HepG2 (cell line): ENCODE results near the gene GLI3. TPM values are rescaled to one million over a fixed set of nuclear protein-coding genes. Genes with fewer than 3 reads are reported as not detected.

Experiments used
- ATAC-seq: fragments of 200-7000 bp; cut with Tn5 transposase; 3 replicates; pipeline ENCODE4 v1.9.1; 2020; ENCODE audit warnings: mild to moderate bottlenecking, moderate library complexity
- BruUV-seq: library from RNA; stranded (reverse); fragments of 400-500 nt; replicated peaks from 2 replicates; lab custom pipeline; 2021; lab: Mats Ljungman, UMichigan
- CTCF ChIA-PET: fragments of 300-600 bp; formaldehyde crosslinking; extraction: SDS; loops from one replicate; lab custom pipeline; 2021; ENCODE audit warnings: low total read pairs, inconsistent platforms, low intra/inter-chr PET ratio; lab: Yijun Ruan, JAX
- POLR2A ChIA-PET: fragments of 350-600 bp; sonication (Branson Sonifier 250); formaldehyde crosslinking; loops from one replicate; lab custom pipeline; 2020; ENCODE audit warnings: antibody characterized with exemption, inconsistent platforms; lab: Yijun Ruan, JAX
- DNase-seq: peaks from one replicate; pipeline ENCODE4 v3.0.0-alpha.2; 2015; ENCODE audit warnings: low spot score
- FAIRE-seq: peaks from 3 replicates; lab custom pipeline; 2011; peaks lifted over from hg19 to GRCh38; lab: Jason Lieb, UNC
- H2AFZ ChIP-seq: one replicate; pipeline ENCODE4 v1.6.1; 2011; ENCODE audit warnings: low read length, inconsistent platforms
- H3K27ac ChIP-seq: fragments of 300-600 bp; 3 replicates; pipeline ENCODE4 v1.8.0; 2011; ENCODE audit warnings: mixed run types, mild to moderate bottlenecking, mixed read lengths, low read length, inconsistent platforms; ENCODE audit not compliant: insufficient read depth; ENCODE audit errors: extremely low read length
- H3K27me3 ChIP-seq, 2 experiments: fragments of 200-600 bp in 1 of 2; 2 replicates in 1 of 2; 3 replicates in 1 of 2; pipeline versions ENCODE4 v1.6.0 to v1.8.0; 2011; ENCODE audit warnings: low read length in 2 of 2, mild to moderate bottlenecking in 2 of 2, moderate library complexity in 2 of 2, inconsistent platforms in 1 of 2; ENCODE audit not compliant: insufficient read depth in 2 of 2, control insufficient read depth in 1 of 2
- H3K36me3 ChIP-seq, 2 experiments: fragments of 200-600 bp in 1 of 2; replicated peaks in 1 of 2; 2 replicates in 1 of 2; 3 replicates in 1 of 2; pipeline versions ENCODE4 v1.5.1 to v1.8.0; 2011; ENCODE audit warnings: low read length in 2 of 2, inconsistent platforms in 1 of 2; ENCODE audit not compliant: insufficient read depth in 2 of 2, control insufficient read depth in 1 of 2
- H3K4me1 ChIP-seq: 2 replicates; pipeline ENCODE4 v1.5.1; 2012; ENCODE audit warnings: low read length, inconsistent platforms; ENCODE audit not compliant: insufficient read depth
- H3K4me2 ChIP-seq: 2 replicates; pipeline ENCODE4 v1.6.0; 2011; ENCODE audit warnings: low read depth, low read length, inconsistent platforms
- H3K4me3 ChIP-seq, 3 experiments: fragments of 200-600 bp in 1 of 3; sonication (generic), shearing (Covaris generic) in 1 of 3; replicated peaks in 1 of 3; 2 replicates each; pipeline ENCODE4 v1.5.1; 2011 to 2016; ENCODE audit warnings: low read length in 3 of 3, inconsistent platforms in 2 of 3, low read depth in 2 of 3, mild to moderate bottlenecking in 2 of 3, control low read depth in 1 of 3, mixed read lengths in 1 of 3; ENCODE audit not compliant: insufficient read depth in 1 of 3
- H3K79me2 ChIP-seq: one replicate; pipeline ENCODE4 v1.6.1; 2011; ENCODE audit warnings: low read length, inconsistent platforms; ENCODE audit not compliant: insufficient read depth
- H3K9ac ChIP-seq: 2 replicates; pipeline ENCODE4 v1.6.0; 2011; ENCODE audit warnings: mild to moderate bottlenecking, low read depth, low read length, inconsistent platforms; ENCODE audit not compliant: insufficient read depth
- H3K9me3 ChIP-seq: 2 replicates; pipeline ENCODE4 v1.5.1; 2012; ENCODE audit warnings: mild to moderate bottlenecking, low read length
- H4K20me1 ChIP-seq: 2 replicates; pipeline ENCODE4 v1.6.0; 2011; ENCODE audit warnings: inconsistent platforms, mild to moderate bottlenecking, low read length, moderate library complexity; ENCODE audit not compliant: insufficient read depth
- FOXM1 ChIP-seq: sonication (generic); formaldehyde crosslinking; IDR thresholded peaks from 2 replicates; pipeline ENCODE4 v1.5.0; 2020; ENCODE audit warnings: missing genetic modification reagents
- NFRKB ChIP-seq: fragments of 450-650 bp; IDR thresholded peaks from 2 replicates; pipeline ENCODE4 v1.6.1; 2017
- RAD51 ChIP-seq: fragments of 450-650 bp; IDR thresholded peaks from 2 replicates; pipeline ENCODE4 v1.6.1; 2016; ENCODE audit warnings: borderline replicate concordance
- STAT6 ChIP-seq: sonication (generic); formaldehyde crosslinking; IDR thresholded peaks from 2 replicates; pipeline ENCODE4 v1.4.0; 2020; ENCODE audit warnings: missing genetic modification reagents, mild to moderate bottlenecking, borderline replicate concordance
- THYN1 ChIP-seq: sonication (generic); formaldehyde crosslinking; IDR thresholded peaks from 2 replicates; pipeline ENCODE4 v1.8.1; 2023; ENCODE audit warnings: low read depth, mild to moderate bottlenecking, moderate library complexity, missing genetic modification reagents, borderline replicate concordance
- WGBS: methylation state at CpG from one replicate; pipeline ENCODE4 v1.1.6; 2017; ENCODE audit warnings: low lambda C conversion rate; 5-methylcytosine and 5-hydroxymethylcytosine counted together
- in situ Hi-C: cut with HindIII; loops from 2 replicates; pipeline ENCODE4 v1.10.0; 2017; ENCODE audit warnings: low pct_unique_long_range_greater_than_20kb; ENCODE audit not compliant: extremely low pct_ligation_motif_present
- intact Hi-C: fragments of 100-400 bp; cut with micrococcal nuclease; formaldehyde crosslinking; loops from one replicate; pipeline ENCODE4 v1.10.0; 2022; ENCODE audit not compliant: unreplicated experiment
- polyA plus RNA-seq, 8 experiments: library from polyadenylated mRNA; depleted of rRNA in 3 of 8; stranded (reverse) in 7 of 8; unstranded in 1 of 8; fragments of >200 nt; fragmentation: Illumina TruSeq in 4 of 8; extraction: Trizol in 4 of 8; gene quantifications; 2 replicates each; pipeline versions ENCODE4 v1.2.1 to v1.2.3, GENCODE V29; 2011 to 2016; ENCODE audit warnings: low read depth in 4 of 8, missing spikeins in 1 of 8, mixed read lengths in 1 of 8; ENCODE audit not compliant: insufficient read depth in 1 of 8
- total RNA-seq, 5 experiments: library from RNA; depleted of rRNA; stranded (reverse); fragments of >200 nt; fragmentation: Illumina TruSeq; extraction: Trizol; gene quantifications; 2 replicates each; pipeline ENCODE4 v1.2.3, GENCODE V29; 2016; ENCODE audit warnings: low read depth in 1 of 5

GLI3 gene
- total and polyA plus RNA-seq, 2 of the 13 experiments (the other 11 are each of a cell fraction or from before 2014, with no cell fraction given): not detected

- Histone ChIP-seq H3K27ac (no peak overlapping the region), H3K9me3 (no peaks in the 10 kb centered on the region), H3K4me1 (no peaks in the 10 kb centered on the region), H3K4me2 (no peak overlapping the region), H3K79me2 (no peaks in the 10 kb centered on the region), H3K9ac (no peak overlapping the region), H3K4me3 (no peak overlapping the region), H4K20me1 (no peaks in the 10 kb centered on the region), H3K27me3 (peaks cover 2 to 18% of the 10 kb centered on the region in 2 experiments; a peak in 3 of 5 replicates), H3K36me3 (no peaks in the 10 kb centered on the region), H2AFZ (no peak overlapping the region)
- POLR2A ChIA-PET: no interaction called here
- FAIRE-seq: no peak
- intact Hi-C loops: no loop called here
- no peak for ATAC-seq
- WGBS: 19% methylated on average over 8 of the region's 8 CpGs
- no peak for TF ChIP-seq RAD51
- TF ChIP-seq STAT6 (CRISPR knock-in tag): no peak
- no peak for TF ChIP-seq NFRKB
- TF ChIP-seq THYN1 (CRISPR knock-in tag): no peak
- DNase-seq: no peak
- in situ Hi-C loops: no loop called here
- no TSS peak for BruUV-seq
- CTCF ChIA-PET: no interaction called here
Measured at GRCh38 chr7:42198974-42199668, 37.9 kb downstream of the GLI3 start.

GRCh38 chr7:42198296-42198695 lies 38.7 kb downstream of the GLI3 start:
- intact Hi-C loops (no loop called here), in situ Hi-C loops (no loop called here)
- FAIRE-seq (no peak), ATAC-seq (no peak), DNase-seq (no peak)
- WGBS: 10% methylated on average over 6 of the region's 6 CpGs
- CTCF ChIA-PET: no interaction called here
- Histone ChIP-seq H3K4me3 (no peak overlapping the region), H4K20me1 (no peaks in the 10 kb centered on the region), H3K9me3 (no peaks in the 10 kb centered on the region), H3K27ac (no peak overlapping the region), H3K79me2 (no peaks in the 10 kb centered on the region), H2AFZ (no peak overlapping the region), H3K27me3 (peaks cover 2 to 18% of the 10 kb centered on the region in 2 experiments; a peak in 3 of 5 replicates), H3K4me2 (no peak overlapping the region), H3K4me1 (no peaks in the 10 kb centered on the region), H3K9ac (no peak overlapping the region), H3K36me3 (no peaks in the 10 kb centered on the region)
- no TSS peak for BruUV-seq
- POLR2A ChIA-PET: no interaction called here
- no peak for TF ChIP-seq FOXM1 (CRISPR knock-in tag)
- TF ChIP-seq, all 625 proteins: peak for 0
